K562 (cell line): ENCODE results near the gene SPATA16. TPM values are rescaled to one million over a fixed set of nuclear protein-coding genes. Genes with fewer than 3 reads are reported as not detected.

Experiments
- ATAC-seq: fragments of 200-7000 bp; cut with Tn5 transposase; 3 replicates; pipeline ENCODE4 v1.9.1; 2020; ENCODE audit warnings: moderate library complexity
- BruUV-seq: library from RNA; stranded (reverse); fragments of 400-500 nt; replicated peaks from 2 replicates; lab custom pipeline; 2021; lab: Mats Ljungman, UMichigan
- CTCF ChIA-PET: fragments of 300-600 bp; formaldehyde crosslinking; extraction: SDS; loops from one replicate; lab custom pipeline; 2021; ENCODE audit warnings: low intra/inter-chr PET ratio; lab: Yijun Ruan, JAX
- POLR2A ChIA-PET: fragments of 300-600, 350-650 bp; sonication (Branson Sonifier 250); formaldehyde crosslinking; extraction: SDS; loops from one replicate; lab custom pipeline; 2021; ENCODE audit warnings: antibody characterized with exemption, inconsistent platforms; lab: Yijun Ruan, JAX
- DNase-seq, 4 experiments: peaks; one replicate each; pipeline versions ENCODE4 v3.0.0 to v3.0.0-alpha.2; 2011 to 2018; ENCODE audit warnings: low spot score in 3 of 4, mixed read lengths in 3 of 4; ENCODE audit errors: extremely low read depth in 1 of 4
- FAIRE-seq: peaks from 2 replicates; lab custom pipeline; 2011; peaks lifted over from hg19 to GRCh38; lab: Jason Lieb, UNC
- H2AFZ ChIP-seq: 2 replicates; pipeline ENCODE4 v1.6.0; 2011; ENCODE audit warnings: low read depth, low read length, control low read depth, inconsistent platforms
- H3K27ac ChIP-seq: fragments of 200-600 bp; 3 replicates; pipeline ENCODE4 v1.8.0; 2011; ENCODE audit warnings: low read depth, mild to moderate bottlenecking, control low read depth, inconsistent platforms, low read length, moderate library complexity, mixed read lengths; ENCODE audit errors: extremely low read depth
- H3K27me3 ChIP-seq, 2 experiments: fragments of 300-600 bp in 1 of 2; 2 replicates in 1 of 2; 3 replicates in 1 of 2; pipeline versions ENCODE4 v1.6.0 to v1.8.0; 2011; ENCODE audit warnings: inconsistent platforms in 2 of 2, low read length in 2 of 2, mild to moderate bottlenecking in 1 of 2, mixed read lengths in 1 of 2, moderate library complexity in 1 of 2; ENCODE audit not compliant: control insufficient read depth in 2 of 2, insufficient read depth in 2 of 2
- H3K36me3 ChIP-seq: fragments of 300-600 bp; 3 replicates; pipeline ENCODE4 v1.8.0; 2011; ENCODE audit warnings: mild to moderate bottlenecking, low read length, inconsistent platforms; ENCODE audit not compliant: control insufficient read depth, insufficient read depth
- H3K4me1 ChIP-seq, 2 experiments: fragments of 200-600 bp in 1 of 2; replicated peaks in 1 of 2; 2 replicates in 1 of 2; 3 replicates in 1 of 2; pipeline versions ENCODE4 v1.5.1 to v1.8.0; 2011; ENCODE audit warnings: inconsistent platforms in 2 of 2, low read length in 2 of 2, mild to moderate bottlenecking in 1 of 2, mixed read lengths in 1 of 2, moderate library complexity in 1 of 2; ENCODE audit not compliant: control insufficient read depth in 2 of 2, insufficient read depth in 2 of 2
- H3K4me2 ChIP-seq: 2 replicates; pipeline ENCODE4 v1.6.1; 2011; ENCODE audit warnings: low read length, control low read depth, inconsistent platforms, mixed read lengths; ENCODE audit not compliant: insufficient read depth
- H3K4me3 ChIP-seq: fragments of 200-600 bp; sonication (generic), shearing (Covaris generic); 2 replicates; pipeline ENCODE4 v1.5.1; 2016; ENCODE audit warnings: control low read depth, inconsistent platforms
- H3K79me2 ChIP-seq: fragments of 200-600 bp; 3 replicates; pipeline ENCODE4 v1.8.0; 2011; ENCODE audit warnings: low read length, inconsistent platforms; ENCODE audit not compliant: control insufficient read depth, insufficient read depth
- H3K9ac ChIP-seq, 2 experiments: 2 replicates each; pipeline versions ENCODE4 v1.6.0 to v1.6.1; 2011; ENCODE audit warnings: low read depth in 2 of 2, low read length in 2 of 2, control low read depth in 1 of 2, inconsistent platforms in 1 of 2, mild to moderate bottlenecking in 1 of 2, mixed read lengths in 1 of 2; ENCODE audit not compliant: insufficient read depth in 1 of 2
- H3K9me1 ChIP-seq: one replicate; pipeline ENCODE4 v1.6.0; 2011; ENCODE audit warnings: inconsistent platforms, mild to moderate bottlenecking, low read length, moderate library complexity; ENCODE audit not compliant: control insufficient read depth, insufficient read depth
- H3K9me3 ChIP-seq: replicated peaks from 2 replicates; pipeline ENCODE4 v1.5.1; 2011; ENCODE audit warnings: low read depth, low read length, inconsistent platforms; ENCODE audit not compliant: control insufficient read depth, insufficient read depth
- H4K20me1 ChIP-seq: replicated peaks from 2 replicates; pipeline ENCODE4 v1.6.1; 2011; ENCODE audit warnings: low read length, inconsistent platforms, mixed read lengths; ENCODE audit not compliant: control insufficient read depth, insufficient read depth
- AFF4 ChIP-seq: sonication (generic); formaldehyde crosslinking; IDR thresholded peaks from 2 replicates; pipeline ENCODE4 v1.8.0; 2023; ENCODE audit warnings: mild to moderate bottlenecking, missing genetic modification reagents
- BCLAF1 ChIP-seq, 2 experiments: fragments of 450-650 bp in 1 of 2; IDR thresholded peaks; 2 replicates each; pipeline ENCODE4 v1.6.1; 2011 to 2017; ENCODE audit warnings: low read depth in 2 of 2, antibody characterized with exemption in 1 of 2, borderline replicate concordance in 1 of 2, low read length in 1 of 2, mild to moderate bottlenecking in 1 of 2, mixed read lengths in 1 of 2; ENCODE audit not compliant: control insufficient read depth in 1 of 2
- BRD4 ChIP-seq: fragments of 200-600 bp; sonication (generic); IDR thresholded peaks from 2 replicates; pipeline ENCODE4 v1.6.1; 2017; ENCODE audit warnings: inconsistent platforms
- C11orf30 ChIP-seq: fragments of 450-650 bp; IDR thresholded peaks from 2 replicates; pipeline ENCODE4 v1.6.1; 2016; ENCODE audit warnings: low read depth, mild to moderate bottlenecking
- CBFA2T3 ChIP-seq: fragments of 450-650 bp; IDR thresholded peaks from 2 replicates; pipeline ENCODE4 v1.6.1; 2017
- CBX5 ChIP-seq: IDR thresholded peaks from 2 replicates; pipeline ENCODE4 v1.6.1; 2014; ENCODE audit warnings: low read depth, borderline replicate concordance
- EHMT2 ChIP-seq: fragments of 450-650 bp; IDR thresholded peaks from 2 replicates; pipeline ENCODE4 v1.6.1; 2018; ENCODE audit warnings: antibody characterized with exemption
- HCFC1 ChIP-seq: IDR thresholded peaks from 2 replicates; pipeline ENCODE4 v1.6.1; 2012; ENCODE audit warnings: low read depth, low read length, improper control_type of control experiment
- HLTF ChIP-seq: fragments of 450-650 bp; IDR thresholded peaks from 2 replicates; pipeline ENCODE4 v1.6.1; 2016
- MAFG ChIP-seq: fragments of 450-650 bp; conservative IDR thresholded peaks from 2 replicates; pipeline ENCODE4 v1.6.1; 2016; ENCODE audit warnings: missing genetic modification characterization, missing compliant biosample characterization
- MAFK ChIP-seq: IDR thresholded peaks from 2 replicates; pipeline ENCODE4 v1.6.1; 2011; ENCODE audit warnings: low read length, improper control_type of control experiment
- MCM2 ChIP-seq: fragments of 450-650 bp; IDR thresholded peaks from 2 replicates; pipeline ENCODE4 v1.6.1; 2017; ENCODE audit warnings: low read depth, mild to moderate bottlenecking
- NFXL1 ChIP-seq: fragments of 450-650 bp; formaldehyde crosslinking; IDR thresholded peaks from 2 replicates; pipeline ENCODE4 v1.4.0; 2021; ENCODE audit warnings: mild to moderate bottlenecking
- ZNF316 ChIP-seq: fragments of 450-650 bp; IDR thresholded peaks from 2 replicates; pipeline ENCODE4 v1.6.1; 2016
- ZNF561 ChIP-seq: fragments of 450-650 bp; formaldehyde crosslinking; conservative IDR thresholded peaks from 2 replicates; pipeline ENCODE4 v1.4.0; 2020; ENCODE audit warnings: mild to moderate bottlenecking, moderate library complexity
- WGBS: fragments of 100-300 bp; shearing (Covaris generic); methylation state at CpG from one replicate; pipeline ENCODE4 v1.1.6; 2016; ENCODE audit warnings: low coverage, mixed read lengths; ENCODE audit not compliant: insufficient coverage; ENCODE audit errors: missing lambda C conversion rate; 5-methylcytosine and 5-hydroxymethylcytosine counted together
- in situ Hi-C: fragments of 300-500 bp; cut with MboI; formaldehyde crosslinking; loops from 4 replicates; pipeline ENCODE4 v1.15.0; 2018; ENCODE audit warnings: inconsistent platforms, mixed read lengths
- intact Hi-C: fragments of 100-400 bp; cut with micrococcal nuclease; formaldehyde crosslinking; loops from 2 replicates; pipeline ENCODE4 v1.14.2; 2022
- polyA plus RNA-seq, 8 experiments: library from polyadenylated mRNA; depleted of rRNA in 4 of 8; stranded (reverse) in 5 of 8; unstranded in 3 of 8; fragments of >200 nt; fragmentation: Nextera tagmentation in 2 of 8; fragmentation: Illumina TruSeq in 1 of 8; extraction: Ambion mirVana in 2 of 8; extraction: Trizol in 1 of 8; gene quantifications; 2 replicates each; pipeline versions ENCODE4 v1.2.1 to v1.2.3, GENCODE V29; 2011 to 2014; ENCODE audit warnings: inconsistent platforms in 1 of 8, missing spikeins in 1 of 8
- total RNA-seq, 7 experiments: library from RNA; depleted of rRNA in 6 of 7; stranded (reverse); fragments of >200 nt in 6 of 7; fragmentation: Illumina TruSeq in 2 of 7; extraction: Trizol in 2 of 7; gene quantifications; 2 replicates each; pipeline versions ENCODE4 v1.2.1 to v1.2.3, GENCODE V29; 2011 to 2021; ENCODE audit warnings: low replicate concordance in 1 of 7

The SPATA16 gene
- total and polyA plus RNA-seq, 9 of the 15 experiments (the other 6 are each of a cell fraction or from before 2014, with no cell fraction given): not detected

- TF ChIP-seq BCLAF1 (IDR thresholded peaks at IDR 0.05; ENCODE audit: borderline replicate concordance in 1 of 2, control insufficient read depth in 1 of 2, low read depth in 2 of 2, low read length in 1 of 2) (no peak), HLTF (no peak), C11orf30 (no peak), CBX5 (no peak), CBFA2T3 (no peak), NFXL1 (CRISPR knock-in tag) (no peak)
Measured at GRCh38 chr3:172982736-172983364, 158.2 kb downstream of the SPATA16 start (continued).

- CTCF ChIA-PET: no interaction called here
- DNase-seq (no peak), FAIRE-seq (no peak), ATAC-seq (no peak)
- Histone ChIP-seq H3K9me1 (no peaks in the 10 kb centered on the region), H3K36me3 (no peaks in the 10 kb centered on the region), H3K27me3 (no peaks in the 10 kb centered on the region), H4K20me1 (no peaks in the 10 kb centered on the region), H3K79me2 (no peaks in the 10 kb centered on the region), H3K9me3 (no peaks in the 10 kb centered on the region), H3K4me3 (no peak overlapping the region), H2AFZ (peak overlapping the region; percentile 67; the same call in 1 of the 2 replicates), H3K4me1 (no peaks in the 10 kb centered on the region), H3K27ac (no peak overlapping the region), H3K4me2 (no peak overlapping the region), H3K9ac (no peak overlapping the region)
- in situ Hi-C loops (loop anchor here (10.0 kb wide), 2 partner anchors 63 to 293 kb away; no protein-coding TSS in a partner anchor), intact Hi-C loops (loop anchor here (1.0 to 10.0 kb wide), 4 partner anchors 145 to 883 kb away; no protein-coding TSS in a partner anchor)
- 12% methylated on average over 3 of the region's 3 CpGs for WGBS
- POLR2A ChIA-PET: interaction anchor here (0.6 to 1.4 kb wide), 2 partner anchors 10 to 1399 kb away, joined by 3 to 4 read pairs; no protein-coding TSS in a partner anchor
- BruUV-seq: no TSS peak
- no peak for TF ChIP-seq EHMT2
- peak; percentile 56 for TF ChIP-seq C11orf30
- peak; percentile 80 for TF ChIP-seq ZNF316
- TF ChIP-seq ZNF561 (CRISPR knock-in tag): no peak
- TF ChIP-seq MCM2: no peak
- no peak for TF ChIP-seq HCFC1
- peak; percentile 35; the same call in 1 of the 2 replicates for TF ChIP-seq MAFK
- TF ChIP-seq AFF4: no peak
- no peak for TF ChIP-seq BRD4
- peak; percentile 30; the same call in 1 of the 2 replicates for TF ChIP-seq MAFG (tag)
Measured at GRCh38 chr3:172981407-172981983, 159.5 kb downstream of the SPATA16 start.
